Measurements from ENCODE around the gene UPK1A. TPM values are rescaled to one million over a fixed set of nuclear protein-coding genes. Genes with fewer than 3 reads are reported as not detected.

Gene UPK1A
- total RNA-seq, 1 experiment from 2014 or later = 0.69 TPM

DNA sequence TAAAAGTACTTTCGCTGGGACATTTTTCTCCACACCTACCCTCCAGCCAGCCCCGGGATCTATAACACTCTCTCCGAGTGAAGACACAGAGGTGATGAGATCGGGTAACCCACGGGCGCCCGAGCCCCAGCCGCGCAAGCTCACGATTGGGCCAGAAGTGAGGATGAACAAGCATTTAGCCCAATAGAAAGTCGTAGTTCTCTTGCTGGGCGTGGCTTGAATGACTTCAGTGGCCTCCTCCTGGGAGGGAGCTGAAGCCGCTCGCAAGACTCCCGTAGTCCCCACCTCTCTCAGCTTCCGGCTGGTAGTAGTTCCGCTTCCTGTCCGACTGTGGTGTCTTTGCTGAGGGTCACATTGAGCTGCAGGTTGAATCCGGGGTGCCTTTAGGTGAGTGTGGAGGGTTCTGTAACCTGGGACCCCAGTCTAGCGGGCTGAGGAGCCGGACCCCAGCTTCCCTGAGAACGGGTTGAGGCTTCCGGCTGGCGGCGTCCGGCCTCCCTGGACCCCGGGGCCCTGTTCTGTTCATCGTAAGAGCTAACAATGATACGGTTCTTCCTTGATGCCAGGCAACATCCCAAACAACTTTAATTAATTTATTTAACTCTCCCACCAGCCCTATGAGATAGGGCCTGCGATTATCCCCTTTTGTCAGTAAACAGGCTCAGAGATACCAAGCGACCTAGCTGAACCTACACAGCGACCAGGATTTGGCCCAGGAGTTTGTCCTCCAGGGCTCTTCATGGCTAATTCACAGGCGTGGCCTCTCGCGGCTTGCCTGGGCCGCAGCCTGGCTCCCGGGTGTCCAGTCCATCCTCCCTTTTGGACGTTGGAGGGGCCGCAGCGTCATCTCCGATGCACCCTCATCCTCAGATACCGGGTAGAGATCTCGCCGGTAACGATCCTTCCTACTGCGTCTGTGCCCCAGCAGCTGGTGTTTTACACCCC, 18.0 kb upstream of the UPK1A start, which contains the start of gene COX6B1:
Gene COX6B1 (plus strand): TSS at position 307 of the 945 bp plus-strand sequence. CDS start 2,921 bp downstream, outside the sequence.
- Histone ChIP-seq H3K9me3 (ENCODE audit: control insufficient read depth in 1 of 2, insufficient read depth in 1 of 2, low read depth in 1 of 2, low read length in 2 of 2) (no peaks in the 10 kb centered on the region), H3K9ac (ENCODE audit: low read length) (peak within 1 kb of the TSS; percentile 79), H4K20me1 (ENCODE audit: insufficient read depth) (no peaks in the 10 kb centered on the region), H3K27me3 (ENCODE audit: insufficient read depth, low read length) (no peaks in the 10 kb centered on the region), H3K27ac (ENCODE audit: low read depth, low read length) (peak within 1 kb of the TSS; percentile 85), H3K36me3 (ENCODE audit: control insufficient read depth in 1 of 2, insufficient read depth in 2 of 2, low read length in 2 of 2) (peaks cover 7 to 9% of the 10 kb centered on the region in 2 experiments; a peak in 3 of 4 replicates), H3K4me1 (ENCODE audit: control insufficient read depth in 1 of 2, insufficient read depth in 2 of 2, low read length in 2 of 2) (peaks cover 14 to 41% of the 10 kb centered on the region in 2 experiments; a peak in 3 of 4 replicates), H3K79me2 (ENCODE audit: insufficient read depth, low read length) (peaks cover 40% of the 10 kb centered on the region), H3K4me2 (ENCODE audit: low read length) (peak within 1 kb of the TSS; percentile 80), H2AFZ (ENCODE audit: low read depth, low read length, poor library complexity, severe bottlenecking) (no peak within 1 kb of the TSS), H3K4me3 (replicated peaks in 1 of 2; ENCODE audit: low read depth in 1 of 2, low read length in 2 of 2) (peak within 1 kb of the TSS; percentile 87 to 95), H3K9me2 (ENCODE audit: insufficient read depth) (no peaks in the 10 kb centered on the region)
- CTCF ChIA-PET = interaction anchor here (0.8 to 1.2 kb wide), 2 partner anchors 138 to 283 kb away, joined by 5 to 6 read pairs; no protein-coding TSS in a partner anchor
- RAD21 ChIA-PET (ENCODE audit: low non-redundant PET in 1 of 2, low total read pairs in 2 of 2, uncharacterized antibody in 2 of 2, unreplicated experiment in 2 of 2) = interaction anchor here in 1 of 2 experiments (0.7 kb wide), 1 partner anchor 91 kb away, joined by 3 read pairs; no protein-coding TSS in a partner anchor
- TF ChIP-seq POLR2AphosphoS5 (IDR thresholded peaks at IDR 0.05; ENCODE audit: low read depth, low read length) = peak; percentile 97
- peak; percentile 66 for TF ChIP-seq ZBTB33 (IDR thresholded peaks at IDR 0.05; ENCODE audit: extremely low read depth, insufficient replicate concordance, low read length)
- peak; percentile 93 for TF ChIP-seq SP1 (IDR thresholded peaks at IDR 0.05; ENCODE audit: low read depth)
- TF ChIP-seq SIN3A (IDR thresholded peaks at IDR 0.05; ENCODE audit: low read depth) = peak; percentile 54; the same call in 1 of the 2 replicates
- TF ChIP-seq ZFX (IDR thresholded peaks at IDR 0.05) = peak; percentile 55; the same call in 1 of the 2 replicates
- no peak for TF ChIP-seq ELF1 (IDR thresholded peaks at IDR 0.05; ENCODE audit: borderline replicate concordance, low read depth)
- no peak for TF ChIP-seq EZH2phosphoT487 (IDR thresholded peaks at IDR 0.05; ENCODE audit: borderline replicate concordance)
- TF ChIP-seq TCF7L2 (IDR thresholded peaks at IDR 0.05; ENCODE audit: borderline replicate concordance, extremely low read depth, insufficient read depth, insufficient read length) = peak; percentile 7
- TF ChIP-seq POLR2A (IDR thresholded peaks at IDR 0.05; ENCODE audit: borderline replicate concordance, extremely low read depth, insufficient read depth, insufficient read length) = peak; percentile 88
- TF ChIP-seq YY1 (IDR thresholded peaks at IDR 0.05; ENCODE audit: extremely low read depth, insufficient replicate concordance, low read depth, low read length) = no peak
- TF ChIP-seq, protein P1, sequence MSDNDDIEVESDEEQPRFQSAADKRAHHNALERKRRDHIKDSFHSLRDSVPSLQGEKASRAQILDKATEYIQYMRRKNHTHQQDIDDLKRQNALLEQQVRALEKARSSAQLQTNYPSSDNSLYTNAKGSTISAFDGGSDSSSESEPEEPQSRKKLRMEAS (IDR thresholded peaks at IDR 0.05) = no peak
- TF ChIP-seq REST (IDR thresholded peaks at IDR 0.05; ENCODE audit: low read depth) = no peak
- TF ChIP-seq ZNF274 (IDR thresholded peaks at IDR 0.05; ENCODE audit: low read depth, low read length) = no peak
- POLR2A ChIA-PET = interaction anchor here (0.7 to 1.8 kb wide), 14 partner anchors 9 to 507 kb away, joined by 3 to 18 read pairs (median 4); partner anchors contain the start of genes LIN37, PSENEN and U2AF1L4
- TSS peak; percentile 85 for BruUV-seq (replicated peaks)
- ATAC-seq = peak; percentile 63
- peak; percentile 94 for DNase-seq (ENCODE audit: low read depth, low spot score)
- intact Hi-C loops (cut with micrococcal nuclease) = loop anchor here (1.0 kb wide), 1 partner anchor 138 kb away; no protein-coding TSS in a partner anchor

Data from HCT116 (cell line).